GM21737 (cell line): ENCODE results near the gene ENDOV.
"Not testable (repeated sequence)": the region's sequence is repeated elsewhere in the genome, so short reads cannot be mapped to it uniquely, and the experiment has no call there.

Experiments used
- ATAC-seq: cut with Tn5 transposase; IDR thresholded peaks from one replicate; pipeline ENCODE4 v1.9.1; 2021; ENCODE audit warnings: mild to moderate bottlenecking, moderate library complexity; ENCODE audit not compliant: unreplicated experiment

Gene ENDOV

DNA sequence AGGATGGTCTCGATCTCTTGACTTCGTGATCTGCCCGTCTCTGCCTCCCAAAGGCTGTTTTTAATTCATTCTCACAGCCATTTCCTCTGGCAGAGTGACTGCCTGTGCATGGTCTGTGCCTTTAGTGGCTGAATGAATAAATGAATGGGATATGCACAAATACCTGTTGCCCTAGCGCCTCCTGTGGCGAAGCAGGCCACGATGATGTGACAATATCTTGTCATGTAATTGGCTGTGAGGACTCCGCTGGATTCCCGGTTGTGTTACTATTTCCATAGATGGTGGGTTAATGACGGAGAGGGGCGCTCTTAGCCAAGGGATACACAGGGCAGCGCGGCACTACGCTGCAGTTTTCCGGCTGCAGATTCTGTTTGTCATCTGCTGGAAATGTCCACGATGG, 26.8 kb upstream of the ENDOV start:
- no peak for ATAC-seq

DNA sequence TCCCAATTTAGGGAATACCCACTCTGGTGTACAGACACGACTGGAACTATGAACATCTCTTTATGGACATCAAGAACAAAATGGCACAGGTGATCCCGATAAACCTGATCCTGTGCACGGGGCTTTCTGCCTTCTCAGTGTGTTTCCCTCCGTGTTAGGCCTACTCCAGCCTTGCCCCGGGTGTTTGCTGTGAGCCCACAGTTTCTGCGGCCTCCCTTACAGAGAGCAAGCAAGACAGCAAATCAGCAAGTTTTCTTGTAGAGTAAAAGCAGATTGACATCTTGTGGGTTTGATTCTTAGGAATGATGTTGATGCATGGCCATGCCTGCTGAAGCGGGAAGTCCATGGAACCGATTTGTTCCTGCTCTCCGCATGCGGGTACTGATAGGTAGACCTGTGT, 26.4 kb upstream of the ENDOV start:
- no peak for ATAC-seq

DNA sequence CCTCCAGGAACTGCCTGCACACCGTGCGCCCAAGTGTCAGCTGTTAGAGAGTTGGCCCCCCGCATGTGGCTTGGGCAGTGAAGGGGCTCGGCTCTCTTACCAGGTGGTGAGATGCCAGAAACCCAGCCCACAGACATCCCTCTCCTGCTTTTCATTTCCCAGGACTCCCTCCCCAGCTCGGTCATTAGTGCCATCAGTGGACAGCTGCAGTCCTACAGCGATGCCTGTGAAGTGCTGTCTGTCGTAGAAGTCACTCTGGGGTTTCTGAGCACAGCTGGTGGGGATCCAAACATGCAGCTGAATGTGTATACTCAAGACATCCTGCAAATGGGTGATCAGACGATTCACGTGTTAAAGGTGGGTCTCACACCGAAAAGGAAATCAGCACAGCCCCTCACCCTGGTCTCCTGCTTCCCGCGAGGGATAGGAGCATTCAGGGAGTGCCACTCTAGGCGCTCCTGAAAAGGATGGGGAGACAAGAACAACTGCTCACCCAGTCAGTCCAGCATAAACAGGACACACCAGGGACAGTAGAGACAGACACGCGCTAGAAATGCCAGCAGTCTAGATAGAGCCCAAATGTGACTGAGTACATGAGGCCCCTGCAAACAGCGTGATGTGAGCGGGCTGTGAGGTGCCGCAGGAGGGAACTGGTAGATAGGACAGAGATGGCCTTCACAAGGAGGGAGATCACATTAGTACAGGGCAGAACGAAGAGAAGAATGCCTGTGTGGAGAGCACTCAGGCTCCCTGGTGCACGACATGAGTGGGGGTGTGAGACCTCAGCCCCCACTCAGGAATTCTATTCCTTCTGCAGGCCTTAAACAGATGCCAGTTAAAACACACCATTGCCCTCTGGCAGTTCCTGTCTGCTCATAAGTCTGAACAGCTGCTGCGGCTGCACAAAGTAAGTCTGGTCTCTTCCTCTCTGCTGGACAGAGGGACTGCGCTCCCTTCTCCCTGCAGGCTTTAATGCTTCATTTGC, 25.7 kb upstream of the ENDOV start:
- no peak for ATAC-seq

DNA sequence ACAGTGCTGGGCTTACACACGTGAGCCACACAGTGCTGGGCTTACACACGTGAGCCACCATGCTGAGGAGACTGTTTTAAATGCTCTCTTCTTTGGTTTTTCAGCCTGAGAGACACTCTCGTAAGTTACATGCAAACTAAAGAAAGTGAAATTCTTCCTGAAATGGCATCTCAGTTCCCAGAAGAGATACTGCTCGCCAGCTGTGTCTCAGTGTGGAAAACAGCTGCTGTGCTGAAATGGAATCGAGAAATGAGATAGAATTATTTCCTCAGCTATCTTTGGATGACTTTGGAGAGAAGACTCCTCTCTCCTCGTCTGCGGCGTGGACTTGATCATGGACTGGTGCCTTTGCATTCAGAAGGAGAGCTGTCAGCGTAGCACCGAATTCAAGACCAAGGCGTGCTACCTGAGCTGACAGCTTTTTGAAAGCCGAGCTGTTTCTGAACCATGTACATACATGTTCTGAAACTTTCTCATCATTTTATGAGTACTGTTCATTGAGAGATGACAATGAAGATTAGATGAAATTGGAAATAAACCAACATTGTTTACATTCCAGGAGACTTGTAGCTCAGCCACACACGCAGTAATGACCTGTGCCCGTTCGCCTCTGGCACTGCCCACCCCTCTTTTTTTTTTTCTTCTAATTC, 21.6 kb upstream of the ENDOV start:
- no peak for ATAC-seq

DNA sequence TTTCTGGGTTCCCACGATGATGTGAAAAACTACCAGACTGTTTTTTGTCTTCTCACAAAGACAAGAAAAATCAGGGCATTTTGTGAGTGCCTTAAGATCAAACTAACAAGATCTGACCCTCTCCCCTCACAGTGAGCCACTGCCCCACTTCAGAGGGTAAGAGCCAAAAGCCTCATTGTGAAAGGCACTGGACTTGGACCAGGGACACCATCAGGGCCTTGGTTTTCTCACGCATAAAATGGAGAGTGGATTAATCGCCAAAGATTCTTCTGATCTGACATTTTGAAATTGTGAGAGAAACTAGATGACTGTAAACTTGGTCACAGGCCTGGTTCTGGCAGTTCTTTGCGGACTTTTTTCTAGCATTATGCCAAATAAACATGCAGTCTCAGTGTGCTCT, 21.0 kb upstream of the ENDOV start:
- ATAC-seq: no peak

DNA sequence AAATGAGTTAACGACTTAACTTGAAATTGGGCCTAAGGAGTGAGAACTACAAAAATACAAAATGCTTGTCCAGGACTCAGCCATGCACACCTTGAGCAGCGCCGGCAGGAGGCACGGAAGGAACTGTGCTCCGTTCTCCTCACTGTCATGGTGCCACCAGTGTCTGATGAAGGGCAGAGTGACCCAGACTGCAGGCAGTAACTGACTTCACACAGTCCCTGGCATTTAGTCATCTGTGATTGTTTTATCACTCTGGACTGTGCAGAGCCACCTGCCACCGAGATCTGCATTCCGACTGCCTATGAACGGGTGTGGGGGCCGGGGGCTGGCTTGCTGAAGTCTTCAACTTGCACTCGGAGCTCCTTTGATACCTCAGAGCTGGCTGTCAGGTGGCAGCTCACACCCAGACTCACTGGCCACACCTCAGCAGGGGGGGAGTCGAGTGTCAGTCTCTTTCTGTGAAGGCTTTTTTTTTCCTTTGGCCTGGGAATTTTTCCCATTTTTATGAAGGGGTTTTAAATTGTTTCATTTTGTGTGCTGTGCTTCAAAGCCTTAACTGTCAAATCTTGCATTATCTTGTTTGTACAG, 20.2 kb upstream of the ENDOV start:
- ATAC-seq: no peak

DNA sequence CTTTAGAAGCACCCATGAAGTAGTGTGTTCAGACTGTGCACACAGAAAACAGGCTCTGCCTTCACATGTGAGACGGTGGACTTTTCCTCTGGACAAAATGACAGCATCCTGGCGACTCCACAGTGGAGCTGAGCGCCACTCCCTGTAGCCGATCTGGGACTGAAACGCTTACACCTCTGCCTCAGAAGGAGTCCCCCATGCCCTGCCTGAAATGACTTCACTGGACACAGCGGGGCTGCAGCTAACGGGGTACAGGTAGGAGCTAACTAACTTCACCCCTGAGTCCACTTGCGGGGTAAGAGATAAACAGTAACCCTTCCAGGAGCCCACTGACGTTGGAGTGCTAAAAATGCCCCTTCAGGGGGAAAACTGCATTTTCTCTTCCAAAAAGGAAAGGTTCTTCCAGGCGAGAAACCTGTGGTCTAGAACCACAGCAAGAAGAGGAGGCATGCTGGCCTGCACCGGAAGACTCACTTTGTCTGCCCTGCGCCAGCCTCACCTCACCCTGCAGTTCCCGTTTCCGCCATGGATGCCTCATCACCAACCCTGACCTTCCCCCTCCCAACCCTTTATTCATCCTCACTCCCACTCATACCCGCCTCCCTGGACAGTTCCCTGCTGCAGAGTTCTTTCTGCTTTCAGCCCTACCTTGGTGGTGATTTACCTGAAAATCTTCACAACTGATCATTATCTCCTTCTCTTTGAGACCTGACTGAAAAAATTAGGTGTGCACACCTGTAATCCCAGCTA, 19.4 kb upstream of the ENDOV start:
- ATAC-seq: no peak

DNA sequence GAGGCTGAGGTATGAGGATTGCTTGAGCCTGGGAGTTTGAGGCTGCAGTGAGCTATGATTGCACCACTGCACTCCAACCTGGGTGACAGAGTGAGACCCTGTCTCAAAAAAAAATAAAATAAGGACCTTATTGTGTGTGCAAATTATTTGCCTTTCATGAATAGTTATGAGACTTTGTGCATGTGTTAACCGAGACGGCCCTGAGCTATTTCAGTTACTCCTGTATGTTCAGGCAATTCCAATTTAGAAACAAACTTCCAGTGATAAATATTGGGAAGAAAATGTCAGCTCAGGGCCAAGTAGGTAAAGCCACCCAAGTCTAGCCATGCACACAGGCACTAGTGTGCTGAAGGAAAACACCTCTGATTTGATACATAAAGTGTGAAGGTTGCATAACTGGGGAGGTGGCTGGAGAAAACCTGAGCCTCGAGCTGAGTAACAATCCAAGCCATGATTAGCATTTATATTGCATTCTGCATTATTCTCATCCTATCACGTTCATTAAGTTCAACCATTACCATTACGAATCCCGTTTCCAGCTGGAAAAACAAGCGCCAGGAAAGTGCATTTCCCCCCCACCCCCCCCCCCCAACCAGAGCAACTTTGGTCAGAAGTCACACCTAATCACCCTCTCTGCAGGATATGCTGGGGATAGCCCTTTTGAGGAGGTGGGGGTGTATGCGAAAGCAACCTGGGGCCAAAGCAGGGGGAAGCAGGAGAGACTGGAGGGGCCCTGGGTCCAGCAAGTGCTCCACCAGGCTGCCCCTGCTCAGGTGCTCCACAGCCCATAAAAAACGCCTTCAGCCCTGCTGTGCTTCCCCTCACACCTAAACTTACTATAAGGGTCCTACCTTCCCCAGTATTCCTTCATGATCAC, 18.6 kb upstream of the ENDOV start:
- no peak for ATAC-seq

DNA sequence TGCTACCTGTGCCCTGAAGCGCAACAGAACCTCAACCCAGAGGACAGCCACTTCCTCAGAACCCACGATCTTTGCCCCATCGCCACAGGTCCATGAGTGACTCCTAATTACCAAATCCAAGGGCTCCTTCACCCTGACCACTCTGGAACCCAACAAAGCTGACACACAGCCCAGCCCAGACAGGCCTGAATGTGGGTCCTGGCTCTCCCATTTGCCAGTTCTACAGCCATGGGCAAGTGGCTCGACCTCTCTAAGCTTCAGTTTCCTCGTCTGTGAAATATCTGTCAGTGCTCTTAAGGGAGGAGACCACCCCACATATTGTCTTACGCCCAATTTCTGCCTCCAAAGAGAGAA, 18.0 kb upstream of the ENDOV start:
- ATAC-seq: no peak

DNA sequence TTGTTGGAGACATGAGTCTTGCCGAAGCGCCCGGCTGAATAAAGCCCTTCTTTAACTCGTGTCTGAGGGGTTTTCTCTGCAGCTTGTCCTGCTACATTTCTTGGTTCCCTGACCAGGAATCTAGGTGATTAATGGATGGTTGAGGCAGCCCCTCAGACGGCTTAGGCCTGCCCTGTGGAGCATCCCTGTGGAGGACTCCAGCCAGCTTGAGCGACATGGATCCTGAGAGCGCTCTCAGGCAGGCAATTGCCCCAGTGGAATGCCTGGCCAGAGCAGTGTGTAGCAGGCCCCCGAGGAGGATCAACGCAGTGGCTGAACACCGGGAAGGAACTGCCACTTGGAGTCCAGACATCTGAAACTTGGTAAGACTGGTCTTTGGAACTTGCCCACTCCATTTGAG, 17.3 kb upstream of the ENDOV start:
- no peak for ATAC-seq

DNA sequence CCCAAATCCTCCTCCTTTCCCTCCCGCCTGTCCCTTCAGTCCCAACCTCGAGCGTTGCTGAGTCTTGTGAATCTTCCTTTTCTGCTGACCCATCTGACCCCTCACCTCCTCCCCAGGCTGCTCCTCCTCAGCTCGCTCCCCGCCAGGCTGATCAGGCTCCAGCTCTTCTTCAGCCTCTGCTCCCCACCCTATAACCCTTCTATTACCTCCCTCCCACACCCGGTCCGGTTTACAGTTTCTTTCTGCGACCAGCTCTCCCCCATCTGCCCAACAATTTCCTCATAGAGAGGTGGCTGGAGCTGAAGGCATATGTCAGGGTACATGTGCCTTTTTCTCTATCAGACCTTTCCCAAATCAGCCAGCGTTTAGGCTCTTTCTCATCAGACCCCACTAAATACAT, 13.9 kb upstream of the ENDOV start:
- not testable (repeated sequence) for ATAC-seq

DNA sequence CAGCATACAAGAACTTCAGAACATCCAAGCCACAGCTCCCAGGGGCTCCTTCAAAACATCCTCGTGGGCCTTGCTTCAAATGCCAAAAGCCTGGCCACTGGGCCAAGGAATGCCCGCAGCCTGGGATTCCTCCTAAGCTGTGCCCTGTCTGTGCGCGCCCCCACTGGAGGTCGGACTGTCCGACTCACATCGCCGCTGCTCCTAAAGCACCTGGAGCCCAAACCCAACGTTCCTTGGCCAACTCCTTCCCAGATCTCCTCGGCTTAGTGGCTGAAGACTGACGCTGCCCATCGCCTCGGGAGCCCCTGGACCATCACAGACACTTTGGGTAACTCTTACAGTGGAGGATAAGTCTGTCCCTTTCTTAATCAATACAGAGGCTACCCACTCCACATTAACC, 12.9 kb upstream of the ENDOV start:
- not testable (repeated sequence) for ATAC-seq

DNA sequence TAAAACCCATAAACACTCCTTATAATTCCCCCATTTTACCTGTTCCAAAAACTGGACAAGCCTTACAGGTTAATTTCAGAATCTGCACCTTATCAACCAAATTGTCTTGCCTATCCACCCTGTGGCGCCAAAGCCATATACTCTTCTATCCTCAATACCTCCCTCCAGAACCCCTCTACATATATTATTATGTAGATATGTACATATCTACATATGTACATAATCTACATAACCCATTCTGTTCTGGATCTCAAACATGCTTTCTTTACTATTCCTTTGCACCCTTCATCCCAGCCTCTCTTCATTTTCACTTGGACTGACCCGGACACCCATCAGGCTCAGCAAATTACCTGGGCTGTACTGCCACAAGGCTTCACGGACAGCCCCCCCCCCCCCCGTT, 12.0 kb upstream of the ENDOV start:
- ATAC-seq: no peak

DNA sequence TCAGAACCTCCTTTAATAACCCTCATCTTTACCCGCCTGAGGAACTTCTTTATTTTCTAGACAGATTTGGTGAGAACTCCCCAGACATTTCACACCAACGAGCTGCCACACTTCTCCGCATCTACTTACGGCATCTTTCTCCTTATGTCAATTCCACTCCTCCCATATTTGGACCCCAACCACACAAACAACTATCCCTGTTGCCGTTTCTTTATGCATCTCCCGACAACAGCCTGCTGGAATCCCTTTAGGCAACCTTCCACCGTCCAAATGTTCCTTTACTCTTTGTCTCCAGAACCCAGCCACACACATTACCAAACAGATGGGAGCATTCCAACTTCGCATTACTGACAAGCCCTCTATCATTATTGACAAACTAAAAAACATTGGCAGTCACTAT, 8.8 kb upstream of the ENDOV start:
- no peak for ATAC-seq

DNA sequence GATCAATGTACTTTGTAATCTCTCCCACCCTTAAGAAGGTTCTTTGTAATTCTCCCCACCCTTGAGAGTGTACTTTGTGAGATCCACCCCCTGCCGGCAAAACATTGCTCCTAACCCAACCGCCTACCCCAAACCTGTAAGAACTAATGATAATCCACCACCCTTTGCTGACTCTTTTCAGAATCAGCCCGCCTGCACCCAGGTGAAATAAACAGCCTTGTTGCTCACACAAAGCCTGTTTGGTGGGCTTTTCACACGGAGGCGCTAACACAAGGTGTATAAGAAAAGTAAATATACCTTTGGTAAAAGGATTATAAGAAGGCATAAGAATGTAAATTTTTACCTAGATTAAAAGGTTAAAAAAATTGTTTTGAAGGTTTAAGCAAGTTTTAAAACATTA, 7.0 kb upstream of the ENDOV start:
- ATAC-seq: not testable (repeated sequence)

DNA sequence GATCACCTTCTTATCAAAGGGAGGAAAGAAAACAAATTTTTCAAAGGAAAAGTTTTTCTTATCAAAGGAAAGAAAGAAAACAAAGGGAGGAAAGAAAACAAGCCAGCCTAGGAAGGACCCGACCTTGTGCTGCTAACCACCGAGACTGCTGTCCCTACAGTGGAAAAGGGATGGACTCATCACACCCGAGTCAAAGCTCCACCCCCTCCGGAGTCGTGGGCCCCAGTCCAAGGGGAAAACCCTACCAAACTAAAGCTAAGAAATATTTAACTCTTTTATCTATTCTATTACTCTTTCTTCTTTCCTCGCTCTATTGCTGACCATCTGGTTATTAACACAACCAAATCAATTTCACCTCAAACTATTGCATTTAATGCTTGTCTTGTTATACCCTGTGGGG, 6.1 kb upstream of the ENDOV start:
- no peak for ATAC-seq

DNA sequence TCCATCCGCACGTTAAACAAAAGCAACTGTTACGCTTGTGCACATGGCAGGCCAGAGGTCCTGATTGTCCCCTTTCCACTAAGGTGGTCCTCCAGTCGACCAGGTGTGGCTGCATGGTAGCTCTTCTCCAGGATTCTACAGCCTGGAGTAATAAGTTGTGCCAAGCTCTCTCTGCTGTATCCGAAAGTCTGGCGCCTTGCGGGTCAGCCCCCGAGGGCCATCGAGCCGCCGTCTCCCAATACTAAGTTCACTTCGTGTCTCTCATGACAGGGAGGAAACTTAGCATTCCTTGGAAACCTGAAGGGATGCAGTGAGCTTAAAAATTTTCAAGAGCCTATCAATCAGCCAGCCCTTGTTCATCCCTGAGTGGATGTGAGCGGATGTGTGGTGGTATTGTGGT, 5.3 kb upstream of the ENDOV start:
- ATAC-seq: no peak

DNA sequence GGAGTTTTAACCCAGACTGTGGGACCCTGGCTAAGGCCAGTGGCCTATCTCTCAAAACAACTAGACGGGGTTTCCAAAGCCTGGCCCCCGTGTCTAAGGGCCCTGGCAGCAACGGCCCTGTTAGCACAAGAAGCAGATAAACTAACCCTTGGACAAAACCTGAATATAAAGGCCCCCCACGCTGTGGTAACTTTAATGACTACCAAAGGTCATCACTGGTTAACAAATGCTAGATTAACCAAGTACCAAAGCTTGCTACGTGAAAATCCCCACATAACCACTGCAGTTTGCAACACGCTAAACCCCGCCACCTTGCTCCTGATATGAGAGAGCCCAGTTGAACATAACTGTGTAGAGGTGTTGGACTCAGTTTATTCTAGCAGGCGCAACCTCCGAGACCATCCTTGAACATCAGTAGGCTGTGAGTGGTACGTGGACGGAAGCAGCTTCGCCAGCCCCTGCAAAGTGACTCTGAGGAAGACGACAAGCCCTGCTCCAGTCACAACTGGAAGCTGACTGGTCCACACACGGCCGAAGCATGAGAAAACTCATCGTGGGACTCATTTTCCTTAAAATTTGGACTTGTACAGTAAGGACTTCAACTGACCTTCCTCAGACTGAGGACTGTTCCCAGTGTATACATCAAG, 4.4 kb upstream of the ENDOV start:
- not testable (repeated sequence) for ATAC-seq

DNA sequence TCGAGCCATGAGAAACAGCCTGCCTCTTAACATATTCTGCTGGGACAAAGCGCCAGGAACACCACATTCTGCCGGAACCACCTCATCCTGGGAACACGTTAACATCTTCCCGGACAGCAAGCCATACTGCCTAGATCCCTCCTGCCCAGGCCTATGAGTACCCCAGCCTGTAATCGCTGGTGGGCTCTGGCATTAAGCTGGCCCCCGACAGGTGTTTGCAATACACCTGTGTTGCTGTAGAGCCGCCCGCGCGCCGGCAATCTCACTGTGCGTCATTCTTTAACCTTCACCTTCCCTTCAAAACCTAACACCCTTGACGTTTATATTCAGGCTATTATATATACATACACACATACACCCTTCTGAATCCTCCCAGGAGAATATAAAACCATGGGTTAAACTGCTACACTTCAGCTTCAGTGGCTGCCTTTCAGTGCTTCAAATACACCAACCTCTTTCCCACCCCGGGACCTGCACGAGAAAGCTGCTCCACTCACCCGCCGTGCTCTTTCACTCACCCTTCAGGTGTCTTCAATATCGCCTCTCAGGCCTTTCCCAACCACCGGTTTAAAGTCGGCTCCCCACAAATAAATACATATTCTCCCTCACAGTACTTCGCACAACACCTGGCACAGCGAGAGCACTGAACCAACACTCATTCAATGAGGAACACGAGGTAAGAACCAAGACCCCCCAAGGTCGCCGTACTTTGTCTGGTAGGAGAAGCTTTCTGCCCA, 1.0 kb upstream of the ENDOV start:
- no peak for ATAC-seq
